ENCODE measurements around the gene WDR26. TPM values are rescaled to one million over a fixed set of nuclear protein-coding genes. Genes with fewer than 3 reads are reported as not detected.
"Not testable (repeated sequence)": the region's sequence is repeated elsewhere in the genome, so short reads cannot be mapped to it uniquely, and the experiment has no call there.

Gene WDR26
- total RNA-seq, 1 donor from 2014 or later = 63.8 TPM

GRCh38 chr1:224433701-224434672 lies 610 bp downstream of the WDR26 start:
- peak; percentile 22 for DNase-seq (ENCODE audit: low spot score)

- no peak for DNase-seq (ENCODE audit: low spot score)
Observed at GRCh38 chr1:224433041-224433691, 1.4 kb downstream of the WDR26 start.

GRCh38 chr1:224432672-224433040 lies 1.9 kb downstream of the WDR26 start:
- DNase-seq (ENCODE audit: low spot score) = no peak

- DNase-seq (ENCODE audit: low spot score) = no peak
Observed at GRCh38 chr1:224432146-224432545, 2.5 kb downstream of the WDR26 start.

- no peak for DNase-seq (ENCODE audit: low spot score)
Observed at GRCh38 chr1:224431726-224432125, 2.9 kb downstream of the WDR26 start.

- DNase-seq (ENCODE audit: low spot score) = peak; percentile 41
Observed at GRCh38 chr1:224430511-224431113, 4.0 kb downstream of the WDR26 start.

GRCh38 chr1:224429616-224430326 lies 4.8 kb downstream of the WDR26 start:
- no peak for DNase-seq (ENCODE audit: low spot score)

GRCh38 chr1:224428713-224429112 lies 5.9 kb downstream of the WDR26 start:
- not testable (repeated sequence) for DNase-seq (ENCODE audit: low spot score)

GRCh38 chr1:224427346-224427745 lies 7.3 kb downstream of the WDR26 start:
- DNase-seq (ENCODE audit: low spot score) = no peak

GRCh38 chr1:224426869-224427268 lies 7.7 kb downstream of the WDR26 start:
- DNase-seq (ENCODE audit: low spot score) = not testable (repeated sequence)

GRCh38 chr1:224425279-224425884 lies 9.2 kb downstream of the WDR26 start:
- DNase-seq (ENCODE audit: low spot score) = no peak

GRCh38 chr1:224420106-224420505 lies 14.5 kb downstream of the WDR26 start:
- no peak for DNase-seq (ENCODE audit: low spot score)

- no peak for DNase-seq (ENCODE audit: low spot score)
Observed at GRCh38 chr1:224411766-224412165, 22.8 kb downstream of the WDR26 start.

GRCh38 chr1:224408294-224408590 lies 26.4 kb downstream of the WDR26 start:
- DNase-seq (ENCODE audit: low spot score) = no peak

GRCh38 chr1:224407571-224408293 lies 26.9 kb downstream of the WDR26 start:
- DNase-seq (ENCODE audit: low spot score) = no peak

GRCh38 chr1:224406216-224406615 lies 28.4 kb downstream of the WDR26 start:
- DNase-seq (ENCODE audit: low spot score) = no peak

GRCh38 chr1:224405604-224405970 lies 29.0 kb downstream of the WDR26 start:
- no peak for DNase-seq (ENCODE audit: low spot score)

- no peak for DNase-seq (ENCODE audit: low spot score)
Observed at GRCh38 chr1:224404916-224405603, 29.5 kb downstream of the WDR26 start.

- DNase-seq (ENCODE audit: low spot score) = no peak
Observed at GRCh38 chr1:224402472-224403036, 32.0 kb downstream of the WDR26 start.

- DNase-seq (ENCODE audit: low spot score) = no peak
Observed at GRCh38 chr1:224399887-224400286, 34.7 kb downstream of the WDR26 start.

Data from mucosa of gallbladder (tissue), 1 donor.